ENCODE results near the gene UNC80.

DNA sequence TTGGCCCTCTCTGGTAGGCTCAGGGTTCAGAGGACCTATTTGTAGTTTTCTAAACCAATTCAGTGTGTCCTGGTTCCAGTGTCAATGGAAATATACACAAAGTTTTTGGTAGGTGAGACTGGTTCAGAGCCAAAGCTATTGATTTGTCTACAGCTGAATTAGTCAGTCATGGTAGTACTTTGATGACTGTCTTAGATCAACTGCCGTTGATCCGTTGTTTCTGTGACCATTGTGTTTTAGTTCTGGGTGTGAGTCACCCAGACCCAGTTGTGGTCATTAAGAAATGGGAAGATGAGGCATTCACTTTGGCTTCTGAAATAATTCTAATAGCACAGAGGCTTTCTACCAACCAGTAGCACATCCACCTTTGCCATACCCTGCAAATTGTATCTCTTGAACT is 214.8 kb downstream of the UNC80 start:
- TF ChIP-seq RFX5 (IDR thresholded peaks at IDR 0.05; ENCODE audit: low read depth, low read length) (no peak), POLR2A (IDR thresholded peaks at IDR 0.05; ENCODE audit: low read depth, low read length) (no peak), CEBPB (IDR thresholded peaks at IDR 0.05; ENCODE audit: low read depth, low read length) (no peak), MAZ (IDR thresholded peaks at IDR 0.05; ENCODE audit: borderline replicate concordance, low read depth, low read length) (no peak)
- TF ChIP-seq, protein P1, sequence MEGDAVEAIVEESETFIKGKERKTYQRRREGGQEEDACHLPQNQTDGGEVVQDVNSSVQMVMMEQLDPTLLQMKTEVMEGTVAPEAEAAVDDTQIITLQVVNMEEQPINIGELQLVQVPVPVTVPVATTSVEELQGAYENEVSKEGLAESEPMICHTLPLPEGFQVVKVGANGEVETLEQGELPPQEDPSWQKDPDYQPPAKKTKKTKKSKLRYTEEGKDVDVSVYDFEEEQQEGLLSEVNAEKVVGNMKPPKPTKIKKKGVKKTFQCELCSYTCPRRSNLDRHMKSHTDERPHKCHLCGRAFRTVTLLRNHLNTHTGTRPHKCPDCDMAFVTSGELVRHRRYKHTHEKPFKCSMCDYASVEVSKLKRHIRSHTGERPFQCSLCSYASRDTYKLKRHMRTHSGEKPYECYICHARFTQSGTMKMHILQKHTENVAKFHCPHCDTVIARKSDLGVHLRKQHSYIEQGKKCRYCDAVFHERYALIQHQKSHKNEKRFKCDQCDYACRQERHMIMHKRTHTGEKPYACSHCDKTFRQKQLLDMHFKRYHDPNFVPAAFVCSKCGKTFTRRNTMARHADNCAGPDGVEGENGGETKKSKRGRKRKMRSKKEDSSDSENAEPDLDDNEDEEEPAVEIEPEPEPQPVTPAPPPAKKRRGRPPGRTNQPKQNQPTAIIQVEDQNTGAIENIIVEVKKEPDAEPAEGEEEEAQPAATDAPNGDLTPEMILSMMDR (conservative IDR thresholded peaks at IDR 0.05; ENCODE audit: low read depth, low read length): no peak

Data from IMR-90 (cell line).